ENCODE data around the gene AQP10.

DNA sequence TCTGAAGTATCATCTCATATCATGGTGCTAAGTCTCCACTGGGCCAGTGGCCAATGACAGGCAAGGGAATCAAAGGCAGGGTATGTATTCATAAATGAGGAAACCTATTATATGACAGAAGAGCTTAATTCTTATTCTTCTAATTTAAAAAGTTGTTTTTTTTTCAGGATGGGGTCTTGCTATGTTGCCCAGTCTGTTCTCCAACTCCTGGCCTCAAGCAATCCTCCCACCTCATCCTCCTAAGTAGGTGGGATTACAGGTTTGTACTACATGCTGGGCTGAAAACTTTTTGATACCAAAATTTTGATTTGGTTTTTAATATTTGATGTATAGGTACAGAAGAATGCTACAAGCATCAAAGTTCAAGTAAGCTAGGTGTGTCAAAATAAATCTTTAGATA, 39.4 kb downstream of the AQP10 start:
- no peak for TF ChIP-seq POLR2A (IDR thresholded peaks at IDR 0.05; ENCODE audit: low read depth)
- TF ChIP-seq EP300 (IDR thresholded peaks at IDR 0.05): no peak

Data from esophagus muscularis mucosa (tissue), 2 donors.